GM23338 (cell line): ENCODE measurements around the gene SLC6A12. TPM values are rescaled to one million over a fixed set of nuclear protein-coding genes. Genes with fewer than 3 reads are reported as not detected.

Experiments used
- ATAC-seq: fragments of 200-7000 bp; cut with Tn5 transposase; 3 replicates; pipeline ENCODE4 v1.9.1; 2020
- DNase-seq: peaks from one replicate; pipeline ENCODE4 v3.0.0-alpha.2; 2015; ENCODE audit warnings: low spot score
- H2AFZ ChIP-seq: fragments of 200-600 bp; sonication (generic); 2 replicates; pipeline ENCODE4 v1.8.0; 2016; ENCODE audit warnings: antibody characterized with exemption, mild to moderate bottlenecking, moderate library complexity
- H3F3A ChIP-seq: fragments of 200-600 bp; sonication (generic); replicated peaks from 2 replicates; pipeline ENCODE4 v1.8.0; 2017; ENCODE audit warnings: antibody characterized with exemption, mixed run types, low read depth
- H3K27ac ChIP-seq: fragments of 200-600 bp; sonication (generic); 2 replicates; pipeline ENCODE4 v1.6.1; 2016; ENCODE audit warnings: low read depth
- H3K27me3 ChIP-seq: fragments of 200-600 bp; sonication (generic); 2 replicates; pipeline ENCODE4 v1.8.0; 2016; ENCODE audit warnings: mild to moderate bottlenecking, mixed run types, moderate library complexity; ENCODE audit not compliant: insufficient read depth
- H3K36me3 ChIP-seq: fragments of 200-600 bp; sonication (generic); 2 replicates; pipeline ENCODE4 v1.8.0; 2016; ENCODE audit warnings: mild to moderate bottlenecking; ENCODE audit not compliant: insufficient read depth
- H3K4me1 ChIP-seq: fragments of 200-600 bp; sonication (generic); 2 replicates; pipeline ENCODE4 v1.8.0; 2016; ENCODE audit warnings: mild to moderate bottlenecking, moderate library complexity; ENCODE audit not compliant: insufficient read depth
- H3K4me2 ChIP-seq: fragments of 200-600 bp; sonication (generic); 2 replicates; pipeline ENCODE4 v1.7.1; 2017; ENCODE audit warnings: mixed run types
- H3K4me3 ChIP-seq: fragments of 200-600 bp; sonication (generic); 2 replicates; pipeline ENCODE4 v1.6.1; 2016; ENCODE audit warnings: mixed run types
- H3K79me2 ChIP-seq: fragments of 200-600 bp; sonication (generic); replicated peaks from 2 replicates; pipeline ENCODE4 v1.8.0; 2017; ENCODE audit warnings: mild to moderate bottlenecking; ENCODE audit not compliant: insufficient read depth
- H3K9me2 ChIP-seq: fragments of 200-600 bp; sonication (generic); 2 replicates; pipeline ENCODE4 v1.8.0; 2017; ENCODE audit not compliant: insufficient read depth
- H4K20me1 ChIP-seq: fragments of 200-600 bp; sonication (generic); replicated peaks from 2 replicates; pipeline ENCODE4 v1.8.0; 2017; ENCODE audit warnings: mild to moderate bottlenecking; ENCODE audit not compliant: insufficient read depth
- H3K27ac Mint-ChIP-seq: 2 replicates; pipeline ENCODE4 v1.8.0; 2020; ENCODE audit warnings: inconsistent platforms, mild to moderate bottlenecking, moderate library complexity, mixed read lengths
- H3K27me3 Mint-ChIP-seq: 3 replicates; pipeline ENCODE4 v1.8.0; 2022; ENCODE audit warnings: low read depth, mild to moderate bottlenecking, moderate library complexity, mixed read lengths, inconsistent platforms; ENCODE audit not compliant: insufficient read depth, poor library complexity
- H3K36me3 Mint-ChIP-seq: 3 replicates; pipeline ENCODE4 v1.8.0; 2021; ENCODE audit warnings: low read depth, mild to moderate bottlenecking, inconsistent platforms, moderate library complexity, mixed read lengths
- H3K4me1 Mint-ChIP-seq: 3 replicates; pipeline ENCODE4 v1.8.0; 2020; ENCODE audit warnings: mild to moderate bottlenecking, inconsistent platforms, mixed read lengths
- H3K4me3 Mint-ChIP-seq: 3 replicates; pipeline ENCODE4 v1.8.0; 2021; ENCODE audit warnings: moderate library complexity, mild to moderate bottlenecking, inconsistent platforms, mixed read lengths
- H3K9me3 Mint-ChIP-seq: 3 replicates; pipeline ENCODE4 v1.8.0; 2020; ENCODE audit warnings: moderate library complexity, mild to moderate bottlenecking, inconsistent platforms, mixed read lengths
- CREB1 ChIP-seq: fragments of 250-450 bp; sonication (Bioruptor Pico); IDR thresholded peaks from 2 replicates; pipeline ENCODE4 v1.5.0; 2020; ENCODE audit warnings: low read depth, mild to moderate bottlenecking, moderate library complexity
- NANOG ChIP-seq: IDR thresholded peaks from 2 replicates; pipeline ENCODE4 v1.6.1; 2016; ENCODE audit warnings: antibody characterized with exemption, borderline replicate concordance
- POLR2AphosphoS5 ChIP-seq: IDR thresholded peaks from 2 replicates; pipeline ENCODE4 v1.6.1; 2016; ENCODE audit warnings: antibody characterized with exemption, low read depth
- STAT1 ChIP-seq: IDR thresholded peaks from one replicate; pipeline ENCODE4 v1.6.1; 2016; ENCODE audit warnings: antibody characterized with exemption; ENCODE audit not compliant: unreplicated experiment
- ZNF114 ChIP-seq: fragments of 250-450 bp; sonication (Bioruptor Pico); IDR thresholded peaks from 2 replicates; pipeline ENCODE4 v1.5.0; 2020; ENCODE audit warnings: mild to moderate bottlenecking, moderate library complexity
- ZNF331 ChIP-seq: fragments of 250-450 bp; sonication (Bioruptor Pico); IDR thresholded peaks from 2 replicates; pipeline ENCODE4 v1.5.0; 2020; ENCODE audit warnings: low read depth, mild to moderate bottlenecking, moderate library complexity
- polyA plus RNA-seq: library from polyadenylated mRNA; unstranded; fragments of >200 nt; fragmentation: Nextera tagmentation; extraction: Ambion mirVana; gene quantifications from 2 replicates; pipeline ENCODE4 v1.2.1, GENCODE V29; 2016
- total RNA-seq: library from RNA; depleted of rRNA; stranded (reverse); fragments of >200 nt; shearing (Covaris generic); gene quantifications from 2 replicates; pipeline ENCODE4 v1.2.3, GENCODE V29; 2014
- TF ChIP-seq, protein P1 (sequence below): IDR thresholded peaks from 2 replicates; pipeline ENCODE4 v1.6.1; 2016; ENCODE audit warnings: antibody characterized with exemption
- TF ChIP-seq, protein P2 (sequence below): fragments of 250-450 bp; sonication (Bioruptor Pico); IDR thresholded peaks from 2 replicates; pipeline ENCODE4 v1.5.0; 2020; ENCODE audit warnings: mild to moderate bottlenecking, moderate library complexity
- TF ChIP-seq, protein P3 (sequence below): IDR thresholded peaks from one replicate; pipeline ENCODE4 v1.6.1; 2018; ENCODE audit warnings: antibody characterized with exemption; ENCODE audit not compliant: unreplicated experiment

The SLC6A12 gene
- total and polyA plus RNA-seq, 2 experiments from 2014 or later = 0.56 TPM; not detected in 1

DNA sequence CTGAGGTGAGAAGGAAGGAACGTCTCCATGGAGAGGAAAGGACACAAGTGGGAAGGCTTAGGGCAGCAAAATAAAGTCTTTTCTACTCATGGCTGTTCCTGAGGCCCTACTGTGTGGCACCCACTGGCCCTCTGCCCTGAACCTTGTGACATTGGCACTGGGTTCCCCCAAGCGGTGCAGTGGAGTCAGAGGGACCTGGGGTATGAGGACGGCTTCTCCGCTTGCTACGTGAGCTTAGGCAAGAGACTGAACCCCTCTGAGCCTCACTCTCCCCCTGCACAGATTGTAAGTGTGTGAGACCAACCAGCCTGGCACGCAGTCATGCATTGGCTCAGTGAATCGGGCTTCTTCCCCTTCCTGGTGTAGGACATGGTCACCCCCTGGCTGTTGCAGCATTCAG, 19.7 kb downstream of the SLC6A12 start:
- Histone ChIP-seq H3K4me1 (peaks cover 5% of the 10 kb centered on the region), H3K9me2 (no peaks in the 10 kb centered on the region), H3K4me2 (no peak overlapping the region), H3F3A (no peaks in the 10 kb centered on the region), H3K27ac (no peak overlapping the region), H3K79me2 (no peaks in the 10 kb centered on the region), H2AFZ (no peak overlapping the region), H3K27me3 (peaks cover 10% of the 10 kb centered on the region; the same call in 1 of the 2 replicates), H4K20me1 (no peaks in the 10 kb centered on the region), H3K4me3 (no peak overlapping the region), H3K36me3 (no peaks in the 10 kb centered on the region)
- DNase-seq (no peak), ATAC-seq (no peak)
- Mint-ChIP-seq H3K9me3 (peaks cover 6% of the 10 kb centered on the region; the same call in 2 of the 3 replicates), H3K36me3 (no peaks in the 10 kb centered on the region), H3K27ac (no peak overlapping the region), H3K4me3 (no peak overlapping the region), H3K27me3 (peaks cover 7% of the 10 kb centered on the region), H3K4me1 (peaks cover 3% of the 10 kb centered on the region; the same call in 2 of the 3 replicates)
- TF ChIP-seq, protein P1, sequence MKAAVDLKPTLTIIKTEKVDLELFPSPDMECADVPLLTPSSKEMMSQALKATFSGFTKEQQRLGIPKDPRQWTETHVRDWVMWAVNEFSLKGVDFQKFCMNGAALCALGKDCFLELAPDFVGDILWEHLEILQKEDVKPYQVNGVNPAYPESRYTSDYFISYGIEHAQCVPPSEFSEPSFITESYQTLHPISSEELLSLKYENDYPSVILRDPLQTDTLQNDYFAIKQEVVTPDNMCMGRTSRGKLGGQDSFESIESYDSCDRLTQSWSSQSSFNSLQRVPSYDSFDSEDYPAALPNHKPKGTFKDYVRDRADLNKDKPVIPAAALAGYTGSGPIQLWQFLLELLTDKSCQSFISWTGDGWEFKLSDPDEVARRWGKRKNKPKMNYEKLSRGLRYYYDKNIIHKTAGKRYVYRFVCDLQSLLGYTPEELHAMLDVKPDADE = no peak
- TF ChIP-seq, protein P2, sequence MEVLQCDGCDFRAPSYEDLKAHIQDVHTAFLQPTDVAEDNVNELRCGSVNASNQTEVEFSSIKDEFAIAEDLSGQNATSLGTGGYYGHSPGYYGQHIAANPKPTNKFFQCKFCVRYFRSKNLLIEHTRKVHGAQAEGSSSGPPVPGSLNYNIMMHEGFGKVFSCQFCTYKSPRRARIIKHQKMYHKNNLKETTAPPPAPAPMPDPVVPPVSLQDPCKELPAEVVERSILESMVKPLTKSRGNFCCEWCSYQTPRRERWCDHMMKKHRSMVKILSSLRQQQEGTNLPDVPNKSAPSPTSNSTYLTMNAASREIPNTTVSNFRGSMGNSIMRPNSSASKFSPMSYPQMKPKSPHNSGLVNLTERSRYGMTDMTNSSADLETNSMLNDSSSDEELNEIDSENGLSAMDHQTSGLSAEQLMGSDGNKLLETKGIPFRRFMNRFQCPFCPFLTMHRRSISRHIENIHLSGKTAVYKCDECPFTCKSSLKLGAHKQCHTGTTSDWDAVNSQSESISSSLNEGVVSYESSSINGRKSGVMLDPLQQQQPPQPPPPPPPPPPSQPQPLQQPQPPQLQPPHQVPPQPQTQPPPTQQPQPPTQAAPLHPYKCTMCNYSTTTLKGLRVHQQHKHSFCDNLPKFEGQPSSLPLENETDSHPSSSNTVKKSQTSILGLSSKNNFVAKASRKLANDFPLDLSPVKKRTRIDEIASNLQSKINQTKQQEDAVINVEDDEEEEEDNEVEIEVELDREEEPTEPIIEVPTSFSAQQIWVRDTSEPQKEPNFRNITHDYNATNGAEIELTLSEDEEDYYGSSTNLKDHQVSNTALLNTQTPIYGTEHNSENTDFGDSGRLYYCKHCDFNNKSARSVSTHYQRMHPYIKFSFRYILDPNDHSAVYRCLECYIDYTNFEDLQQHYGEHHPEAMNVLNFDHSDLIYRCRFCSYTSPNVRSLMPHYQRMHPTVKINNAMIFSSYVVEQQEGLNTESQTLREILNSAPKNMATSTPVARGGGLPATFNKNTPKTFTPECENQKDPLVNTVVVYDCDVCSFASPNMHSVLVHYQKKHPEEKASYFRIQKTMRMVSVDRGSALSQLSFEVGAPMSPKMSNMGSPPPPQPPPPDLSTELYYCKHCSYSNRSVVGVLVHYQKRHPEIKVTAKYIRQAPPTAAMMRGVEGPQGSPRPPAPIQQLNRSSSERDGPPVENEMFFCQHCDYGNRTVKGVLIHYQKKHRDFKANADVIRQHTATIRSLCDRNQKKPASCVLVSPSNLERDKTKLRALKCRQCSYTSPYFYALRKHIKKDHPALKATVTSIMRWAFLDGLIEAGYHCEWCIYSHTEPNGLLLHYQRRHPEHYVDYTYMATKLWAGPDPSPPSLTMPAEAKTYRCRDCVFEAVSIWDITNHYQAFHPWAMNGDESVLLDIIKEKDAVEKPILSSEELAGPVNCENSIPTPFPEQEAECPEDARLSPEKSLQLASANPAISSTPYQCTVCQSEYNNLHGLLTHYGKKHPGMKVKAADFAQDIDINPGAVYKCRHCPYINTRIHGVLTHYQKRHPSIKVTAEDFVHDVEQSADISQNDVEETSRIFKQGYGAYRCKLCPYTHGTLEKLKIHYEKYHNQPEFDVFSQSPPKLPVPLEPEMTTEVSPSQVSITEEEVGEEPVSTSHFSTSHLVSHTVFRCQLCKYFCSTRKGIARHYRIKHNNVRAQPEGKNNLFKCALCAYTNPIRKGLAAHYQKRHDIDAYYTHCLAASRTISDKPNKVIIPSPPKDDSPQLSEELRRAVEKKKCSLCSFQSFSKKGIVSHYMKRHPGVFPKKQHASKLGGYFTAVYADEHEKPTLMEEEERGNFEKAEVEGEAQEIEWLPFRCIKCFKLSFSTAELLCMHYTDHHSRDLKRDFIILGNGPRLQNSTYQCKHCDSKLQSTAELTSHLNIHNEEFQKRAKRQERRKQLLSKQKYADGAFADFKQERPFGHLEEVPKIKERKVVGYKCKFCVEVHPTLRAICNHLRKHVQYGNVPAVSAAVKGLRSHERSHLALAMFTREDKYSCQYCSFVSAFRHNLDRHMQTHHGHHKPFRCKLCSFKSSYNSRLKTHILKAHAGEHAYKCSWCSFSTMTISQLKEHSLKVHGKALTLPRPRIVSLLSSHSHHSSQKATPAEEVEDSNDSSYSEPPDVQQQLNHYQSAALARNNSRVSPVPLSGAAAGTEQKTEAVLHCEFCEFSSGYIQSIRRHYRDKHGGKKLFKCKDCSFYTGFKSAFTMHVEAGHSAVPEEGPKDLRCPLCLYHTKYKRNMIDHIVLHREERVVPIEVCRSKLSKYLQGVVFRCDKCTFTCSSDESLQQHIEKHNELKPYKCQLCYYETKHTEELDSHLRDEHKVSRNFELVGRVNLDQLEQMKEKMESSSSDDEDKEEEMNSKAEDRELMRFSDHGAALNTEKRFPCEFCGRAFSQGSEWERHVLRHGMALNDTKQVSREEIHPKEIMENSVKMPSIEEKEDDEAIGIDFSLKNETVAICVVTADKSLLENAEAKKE (CRISPR knock-in tag) = no peak
- no peak for TF ChIP-seq POLR2AphosphoS5
- no peak for TF ChIP-seq ZNF114 (CRISPR knock-in tag)
- no peak for TF ChIP-seq NANOG
- TF ChIP-seq ZNF331 (CRISPR knock-in tag) = no peak
- TF ChIP-seq STAT1 = no peak
- TF ChIP-seq CREB1 = no peak
- TF ChIP-seq, protein P3, sequence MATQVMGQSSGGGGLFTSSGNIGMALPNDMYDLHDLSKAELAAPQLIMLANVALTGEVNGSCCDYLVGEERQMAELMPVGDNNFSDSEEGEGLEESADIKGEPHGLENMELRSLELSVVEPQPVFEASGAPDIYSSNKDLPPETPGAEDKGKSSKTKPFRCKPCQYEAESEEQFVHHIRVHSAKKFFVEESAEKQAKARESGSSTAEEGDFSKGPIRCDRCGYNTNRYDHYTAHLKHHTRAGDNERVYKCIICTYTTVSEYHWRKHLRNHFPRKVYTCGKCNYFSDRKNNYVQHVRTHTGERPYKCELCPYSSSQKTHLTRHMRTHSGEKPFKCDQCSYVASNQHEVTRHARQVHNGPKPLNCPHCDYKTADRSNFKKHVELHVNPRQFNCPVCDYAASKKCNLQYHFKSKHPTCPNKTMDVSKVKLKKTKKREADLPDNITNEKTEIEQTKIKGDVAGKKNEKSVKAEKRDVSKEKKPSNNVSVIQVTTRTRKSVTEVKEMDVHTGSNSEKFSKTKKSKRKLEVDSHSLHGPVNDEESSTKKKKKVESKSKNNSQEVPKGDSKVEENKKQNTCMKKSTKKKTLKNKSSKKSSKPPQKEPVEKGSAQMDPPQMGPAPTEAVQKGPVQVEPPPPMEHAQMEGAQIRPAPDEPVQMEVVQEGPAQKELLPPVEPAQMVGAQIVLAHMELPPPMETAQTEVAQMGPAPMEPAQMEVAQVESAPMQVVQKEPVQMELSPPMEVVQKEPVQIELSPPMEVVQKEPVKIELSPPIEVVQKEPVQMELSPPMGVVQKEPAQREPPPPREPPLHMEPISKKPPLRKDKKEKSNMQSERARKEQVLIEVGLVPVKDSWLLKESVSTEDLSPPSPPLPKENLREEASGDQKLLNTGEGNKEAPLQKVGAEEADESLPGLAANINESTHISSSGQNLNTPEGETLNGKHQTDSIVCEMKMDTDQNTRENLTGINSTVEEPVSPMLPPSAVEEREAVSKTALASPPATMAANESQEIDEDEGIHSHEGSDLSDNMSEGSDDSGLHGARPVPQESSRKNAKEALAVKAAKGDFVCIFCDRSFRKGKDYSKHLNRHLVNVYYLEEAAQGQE = no peak
